NK-92 treated with Interleukin-12 subunit alpha and Interleukin-12 subunit beta, amount 100 ng/mL, for 24 hours (cell line): ENCODE data around the gene STAP2.

ENCODE experiments used
- DNase-seq: peaks from one replicate; lab custom pipeline; 2025; lab: John Stamatoyannopoulos, UW

Gene STAP2

DNA sequence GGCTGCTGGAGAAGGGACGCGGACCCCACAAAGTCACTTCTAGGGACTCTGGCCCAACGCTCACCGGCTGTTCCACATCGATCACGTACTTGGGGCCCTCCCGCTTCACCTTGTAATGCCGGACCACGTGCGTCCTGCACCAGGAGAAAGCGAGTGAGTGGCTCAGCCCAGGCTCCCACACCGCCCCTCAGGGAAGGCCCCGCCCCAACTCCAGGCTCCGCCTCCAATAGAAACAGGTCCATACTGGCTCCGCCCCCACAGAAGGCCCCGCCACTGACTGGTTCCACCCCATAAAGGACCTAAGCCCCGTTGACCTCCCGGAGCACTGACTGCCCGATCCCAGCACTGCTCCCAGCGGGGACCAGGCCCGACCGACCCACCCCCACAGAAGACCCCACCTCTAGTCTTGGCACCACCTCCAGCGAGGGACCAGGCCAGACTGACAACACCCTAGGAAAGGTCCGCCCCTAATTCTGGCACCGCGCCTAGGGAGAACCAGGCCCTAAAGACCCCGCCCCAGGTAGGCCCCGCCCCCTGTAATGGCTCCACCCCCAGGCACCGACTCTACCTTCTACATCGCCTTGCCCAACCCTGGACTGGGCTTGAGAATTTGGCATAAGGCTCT lies 11.3 kb downstream of the STAP2 start:
- no peak for DNase-seq

- DNase-seq, result no peak
These were observed 11.8 kb downstream of the STAP2 start for GRCh38 chr19:4326837-4327251.

GRCh38 chr19:4326215-4326836 lies 12.3 kb downstream of the STAP2 start:
- no peak for DNase-seq

DNA sequence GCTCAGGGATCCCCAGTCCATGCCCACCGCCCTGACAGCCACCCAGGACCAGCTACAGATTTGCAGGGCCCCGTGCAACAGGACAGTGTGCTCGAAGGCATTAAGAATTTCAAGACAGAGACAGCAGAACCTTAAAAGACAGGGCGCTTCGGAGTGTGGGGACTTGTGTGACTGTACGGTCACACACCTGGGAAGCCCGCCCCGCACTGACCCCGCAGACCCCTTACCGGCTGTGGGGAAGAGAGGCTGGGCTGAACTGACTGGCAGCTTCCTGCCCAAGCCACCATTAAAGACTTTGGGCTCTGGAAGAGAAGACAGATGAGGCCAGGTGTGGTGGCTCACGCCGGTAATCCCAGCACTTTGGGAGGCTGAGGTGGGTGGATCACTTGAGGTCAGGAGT lies 14.4 kb downstream of the STAP2 start:
- no peak for DNase-seq

DNA sequence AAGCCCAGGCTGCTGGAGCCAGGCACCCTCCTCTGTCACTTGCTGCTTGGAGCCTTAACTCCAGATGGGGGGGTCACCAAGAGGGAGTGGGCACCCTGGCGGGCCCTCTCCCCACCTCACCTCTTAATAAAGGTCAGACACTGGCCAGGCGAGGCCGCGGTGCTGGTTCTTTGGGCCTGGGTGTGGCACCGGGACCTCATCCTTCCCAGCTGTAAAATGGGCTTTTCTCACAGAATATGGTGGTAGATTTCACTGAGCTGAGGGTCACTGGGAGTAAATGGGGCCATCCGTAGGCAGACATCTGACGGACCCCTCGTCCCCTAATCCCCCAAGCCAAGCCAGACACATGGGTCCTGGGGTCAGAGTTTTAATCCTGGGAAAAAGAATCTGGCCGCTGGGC lies 14.9 kb downstream of the STAP2 start:
- DNase-seq, result no peak

GRCh38 chr19:4322942-4323665 lies 15.5 kb downstream of the STAP2 start:
- no peak for DNase-seq

DNA sequence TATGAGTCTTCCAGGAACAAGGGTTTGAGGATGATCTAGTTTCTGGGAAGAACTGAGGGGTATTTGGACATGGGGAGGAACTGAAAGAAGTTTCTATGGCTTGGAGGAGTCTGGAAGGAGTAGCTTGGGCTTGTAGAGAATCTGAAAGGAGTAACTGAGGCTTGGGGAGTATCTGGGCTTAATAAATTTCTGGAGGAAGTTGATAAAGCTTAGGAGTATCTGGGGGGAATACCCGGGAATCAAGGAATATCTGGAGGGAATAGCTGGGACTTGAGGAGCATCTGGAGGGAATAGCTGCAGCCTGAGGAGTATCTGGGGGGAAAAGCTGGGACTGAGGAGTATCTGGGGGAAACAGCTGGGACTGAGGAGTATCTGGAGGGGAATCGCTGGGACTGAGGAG lies 18.2 kb downstream of the STAP2 start:
- no peak for DNase-seq

GRCh38 chr19:4319067-4319718 lies 19.4 kb downstream of the STAP2 start:
- no peak for DNase-seq

DNA sequence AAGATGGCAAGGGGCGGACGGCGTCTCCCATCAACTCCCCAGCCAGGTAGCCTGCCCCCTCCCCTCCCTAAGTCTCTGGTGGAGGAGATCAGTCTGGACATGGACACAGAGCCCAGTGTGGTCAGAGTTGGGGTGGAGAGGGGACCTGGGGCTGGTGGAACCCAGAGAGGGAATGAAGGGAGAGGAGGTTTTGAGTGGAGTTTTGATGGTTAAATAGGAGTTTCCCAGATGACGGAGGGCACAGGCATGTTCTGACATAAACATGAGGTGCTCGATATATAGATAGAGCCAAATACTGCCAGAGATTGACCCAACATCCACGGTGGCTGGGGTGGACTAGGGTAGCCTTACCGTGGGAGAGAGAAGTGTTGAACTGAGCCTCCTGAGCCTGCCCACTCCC lies 20.2 kb downstream of the STAP2 start:
- no peak for DNase-seq

- no peak for DNase-seq
These were observed 21.7 kb downstream of the STAP2 start for GRCh38 chr19:4316956-4317355.

DNA sequence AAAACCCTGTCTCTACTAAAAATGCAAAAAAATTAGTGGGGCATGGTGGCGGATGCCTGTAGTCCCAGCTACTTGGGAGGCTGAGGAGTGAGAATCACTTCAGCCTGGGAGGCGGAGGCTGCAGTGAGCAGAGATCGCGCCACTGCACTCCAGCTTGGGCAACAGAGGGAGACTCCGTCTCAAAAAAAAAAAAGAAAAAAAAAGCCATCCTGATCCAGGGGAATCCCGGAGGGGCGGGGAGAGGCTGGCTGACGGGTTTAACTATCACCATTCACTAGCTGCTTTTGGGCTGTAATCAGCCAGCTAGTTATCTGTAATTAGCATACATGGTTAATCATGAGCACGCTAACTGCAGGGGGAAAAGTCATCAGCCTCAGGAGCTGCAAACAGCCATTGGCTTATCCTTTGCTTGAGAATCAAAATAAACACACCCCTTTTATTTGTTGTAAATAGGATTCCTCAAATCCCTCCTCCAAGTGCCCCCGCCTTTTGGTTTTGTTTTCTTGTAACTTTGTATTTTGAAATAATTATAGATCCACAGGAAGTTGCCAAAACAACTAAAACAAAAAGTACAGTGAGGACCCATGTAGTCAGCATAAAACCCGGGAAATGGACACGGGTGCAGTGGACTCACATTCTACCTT lies 24.7 kb downstream of the STAP2 start:
- no peak for DNase-seq

DNA sequence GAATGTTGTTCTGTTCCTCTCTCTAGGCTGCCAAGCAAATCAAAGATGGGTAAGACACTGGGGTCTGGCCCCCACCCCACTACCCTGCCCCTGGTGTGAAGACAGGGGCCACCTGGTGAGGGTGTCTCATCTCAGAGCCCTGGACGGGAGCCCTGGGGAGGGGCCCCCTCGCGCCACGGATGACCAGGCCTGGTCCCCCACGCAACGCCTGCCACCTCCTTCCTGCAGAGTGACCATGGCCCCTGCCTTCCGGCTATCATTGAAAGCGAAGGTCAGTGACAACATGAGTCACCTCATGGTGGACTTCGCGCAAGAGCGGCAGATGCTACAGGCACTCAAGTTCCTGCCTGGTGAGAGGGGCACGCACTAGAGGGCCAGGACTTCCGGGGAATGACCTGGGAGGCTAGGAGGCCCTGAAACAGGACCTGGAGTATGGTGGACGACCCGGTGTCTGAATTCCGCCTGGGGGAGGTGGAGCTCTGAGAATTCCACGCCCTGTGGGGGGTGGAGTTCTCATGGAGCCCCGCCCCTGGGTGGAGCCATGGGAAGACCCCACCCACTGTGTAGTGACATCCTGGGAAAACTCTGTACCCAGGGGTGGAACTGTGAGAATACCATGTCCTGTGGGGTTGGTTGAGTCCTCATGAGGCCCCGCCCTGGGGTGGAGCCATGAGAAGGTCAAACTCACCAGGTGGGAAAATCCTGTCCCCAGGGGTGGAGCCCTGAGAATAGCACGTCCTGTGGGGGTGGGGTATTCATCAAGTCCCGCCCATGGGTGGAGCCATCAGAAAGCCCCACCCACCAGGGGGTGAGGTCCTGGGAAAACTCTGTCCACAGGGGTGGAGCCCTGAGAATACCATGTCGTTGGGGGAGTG lies 28.1 kb downstream of the STAP2 start:
- DNase-seq, result no peak

DNA sequence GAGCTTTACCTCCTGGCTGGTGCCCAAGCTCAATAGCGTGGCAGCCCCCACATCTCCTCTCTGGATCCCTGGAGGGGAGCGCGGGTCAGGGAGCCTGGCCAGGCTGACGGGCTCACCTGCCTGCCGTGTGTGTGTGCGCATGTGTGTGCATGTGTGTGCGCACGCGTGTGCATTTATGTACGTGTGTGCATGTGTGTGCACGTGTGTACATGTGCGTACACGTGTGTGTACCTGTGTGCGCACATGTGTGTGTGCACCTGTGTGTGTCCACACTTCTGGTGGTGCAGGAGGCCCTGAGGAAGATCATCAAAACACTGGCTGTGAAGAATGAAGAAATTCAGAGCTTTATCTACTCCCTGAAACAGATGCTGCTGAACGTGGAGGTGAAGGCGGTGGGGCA lies 33.0 kb downstream of the STAP2 start:
- DNase-seq, result no peak

DNA sequence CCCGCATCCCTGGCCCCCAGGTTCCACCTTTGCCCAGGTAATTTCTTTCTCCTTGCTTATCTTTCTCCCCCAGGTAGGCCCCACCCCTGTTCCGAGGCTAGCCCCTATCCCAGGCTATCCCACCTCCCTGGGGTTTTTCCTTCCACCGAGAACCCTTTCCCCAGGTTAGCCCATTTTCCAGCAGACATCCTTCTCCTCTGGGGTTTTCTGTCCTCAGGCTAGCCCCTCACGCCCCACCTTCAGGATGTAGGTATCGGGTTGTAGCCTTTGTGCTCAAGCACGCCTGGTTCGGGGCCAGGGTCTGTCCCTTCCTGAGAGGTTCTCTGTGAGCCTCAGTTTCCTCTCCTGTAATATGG lies 33.4 kb downstream of the STAP2 start:
- no peak for DNase-seq

DNA sequence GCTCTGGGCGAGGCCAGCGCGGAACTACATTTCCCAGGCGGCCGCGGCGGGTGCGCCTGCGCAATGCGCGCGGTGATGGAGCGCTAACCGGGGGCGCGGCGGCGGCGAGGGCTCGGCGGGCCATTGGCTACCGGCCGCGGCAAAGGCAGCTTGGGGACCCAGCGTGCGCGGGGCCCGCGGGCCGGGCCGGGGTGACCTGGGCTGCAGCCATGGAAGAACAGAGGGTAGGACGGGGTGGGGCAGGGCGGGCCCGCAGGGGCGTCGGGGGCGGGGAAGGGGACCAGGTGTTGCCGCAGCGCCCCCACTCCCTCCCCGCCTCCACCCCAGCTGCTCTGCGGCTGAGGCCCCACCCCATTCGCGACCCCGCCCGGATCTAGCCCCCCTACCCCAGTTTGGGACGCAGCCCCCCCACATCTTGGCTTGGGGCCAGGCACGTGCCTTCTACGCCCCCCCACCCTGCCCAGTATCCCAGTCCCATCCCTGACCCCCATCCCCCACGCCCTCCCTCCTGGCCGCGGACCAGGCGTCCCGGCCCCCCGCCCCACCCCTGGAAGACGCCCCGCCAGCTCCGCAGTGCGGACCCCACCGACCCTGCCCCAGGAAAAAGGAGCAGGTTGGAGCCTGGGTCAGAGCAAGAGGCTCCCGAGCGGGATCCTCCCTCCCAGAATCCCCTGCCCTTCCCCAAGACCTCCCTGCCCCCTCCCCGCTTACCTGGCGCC lies 33.9 kb downstream of the STAP2 start, which contains the start of gene FSD1:
FSD1 (plus strand) TSS at position 61 of the 719 bp plus-strand sequence; CDS start at position 210, 149 bp downstream.
- DNase-seq, result peak; percentile 44

- DNase-seq, result no peak
These were observed 34.6 kb downstream of the STAP2 start for GRCh38 chr19:4303819-4304537.

DNA sequence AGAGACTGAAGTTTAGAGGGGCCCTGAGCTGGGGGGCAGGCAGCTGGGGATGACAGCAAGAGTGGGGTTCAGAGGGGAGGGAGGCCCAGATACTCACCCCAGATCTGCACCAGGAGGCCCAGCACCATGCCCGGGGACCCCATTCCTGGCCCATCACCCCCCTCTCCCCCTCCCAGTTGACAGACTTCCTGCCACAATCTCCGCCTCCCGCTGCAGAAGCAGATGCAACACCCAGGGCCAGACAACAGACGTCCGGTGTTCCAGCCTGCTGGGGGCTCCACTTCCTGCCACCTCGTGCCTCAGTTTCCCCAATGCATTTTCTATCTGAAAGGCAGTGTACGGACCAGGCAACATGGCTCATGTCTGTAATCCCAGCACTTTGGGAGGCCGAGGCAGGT lies 36.4 kb downstream of the STAP2 start, which contains the start of gene TMIGD2:
TMIGD2 (minus strand) TSS at position 147 of the 398 bp plus-strand sequence; CDS start at position 143, 4 bp downstream.
- no peak for DNase-seq

DNA sequence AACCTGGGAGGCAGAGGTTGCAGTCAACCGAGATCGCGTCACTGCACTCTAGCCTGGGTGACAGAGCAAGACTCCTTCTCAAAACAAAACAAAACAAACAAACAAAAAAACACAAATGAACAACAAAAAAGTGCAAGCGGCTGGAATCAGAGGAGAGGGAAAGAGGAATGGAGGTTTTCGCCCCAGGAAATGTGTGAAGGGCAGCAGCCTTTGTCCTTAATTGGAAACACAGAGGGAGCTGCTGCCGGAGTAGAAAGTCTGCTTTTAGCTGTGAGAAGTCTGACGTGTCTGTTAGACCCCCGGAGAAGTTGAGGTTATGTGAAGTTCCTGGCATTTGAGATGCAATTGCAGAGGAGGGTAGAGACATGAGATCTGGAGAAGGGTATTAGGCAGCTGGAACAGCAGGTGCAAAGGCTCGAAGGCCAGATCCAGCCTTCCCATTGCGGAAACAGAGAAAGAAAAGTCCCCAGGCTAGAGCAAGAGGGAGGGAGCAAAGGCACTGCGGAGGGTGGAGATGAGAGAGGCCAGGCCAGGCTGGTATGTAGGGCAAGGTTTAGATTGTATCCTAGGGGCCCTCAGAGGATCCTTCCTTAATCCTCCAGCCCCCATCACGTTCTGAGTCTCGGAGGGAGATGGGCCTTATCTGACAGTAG lies 36.9 kb downstream of the STAP2 start:
- no peak for DNase-seq

- DNase-seq, result no peak
These were observed 38.0 kb downstream of the STAP2 start for GRCh38 chr19:4300589-4300988.
